Endothelial cell of umbilical vein (primary cell): ENCODE results near the gene UBE2L6. TPM values are rescaled to one million over a fixed set of nuclear protein-coding genes. Genes with fewer than 3 reads are reported as not detected.

Experiments used
- BruUV-seq: library from RNA; stranded (reverse); fragments of 400-500 nt; replicated peaks from 2 replicates; lab custom pipeline; 2021; lab: Mats Ljungman, UMichigan
- CTCF ChIA-PET: fragments of 300-600, 350-600 bp; sonication (Branson Sonifier 250); formaldehyde crosslinking; loops from one replicate; lab custom pipeline; 2021; ENCODE audit warnings: antibody characterized with exemption, inconsistent platforms; lab: Charles Lee
- POLR2A ChIA-PET: fragments of 300-600, 350-600 bp; sonication (Branson Sonifier 250); formaldehyde crosslinking; loops from one replicate; lab custom pipeline; 2021; ENCODE audit warnings: antibody characterized with exemption, inconsistent platforms; lab: Charles Lee
- DNase-seq: peaks from one replicate; pipeline ENCODE4 v3.0.0-alpha.2; 2011; ENCODE audit warnings: low read depth, low spot score
- FAIRE-seq: peaks from 2 replicates; lab custom pipeline; 2011; peaks lifted over from hg19 to GRCh38; lab: Jason Lieb, UNC
- H2AFZ ChIP-seq: 2 replicates; pipeline ENCODE4 v1.6.0; 2012; ENCODE audit warnings: low read depth, low read length, control low read depth, inconsistent platforms
- H3K27ac ChIP-seq: 2 replicates; pipeline ENCODE4 v1.5.1; 2011; ENCODE audit warnings: low read depth, mild to moderate bottlenecking, control low read depth, low read length, moderate library complexity; ENCODE audit not compliant: insufficient read depth
- H3K27me3 ChIP-seq, 2 experiments: 2 replicates each; pipeline versions ENCODE4 v1.6.0 to v1.6.1; 2011; ENCODE audit warnings: low read length in 2 of 2, mixed read lengths in 1 of 2; ENCODE audit not compliant: control insufficient read depth in 2 of 2, insufficient read depth in 2 of 2
- H3K36me3 ChIP-seq, 2 experiments: 2 replicates in 1 of 2; 3 replicates in 1 of 2; pipeline ENCODE4 v1.5.1; 2011; ENCODE audit warnings: low read length in 2 of 2, mild to moderate bottlenecking in 1 of 2, moderate library complexity in 1 of 2; ENCODE audit not compliant: control insufficient read depth in 2 of 2, insufficient read depth in 2 of 2; ENCODE audit errors: extremely low read depth in 1 of 2
- H3K4me1 ChIP-seq: 3 replicates; pipeline ENCODE4 v1.5.1; 2011; ENCODE audit warnings: mild to moderate bottlenecking, low read length; ENCODE audit not compliant: control insufficient read depth, insufficient read depth; ENCODE audit errors: extremely low read depth
- H3K4me2 ChIP-seq: 2 replicates; pipeline ENCODE4 v1.6.1; 2011; ENCODE audit warnings: low read length, control low read depth, mixed read lengths; ENCODE audit not compliant: insufficient read depth
- H3K4me3 ChIP-seq, 3 experiments: fragments of 200-600 bp in 1 of 3; sonication (generic), shearing (Covaris generic) in 1 of 3; replicated peaks in 1 of 3; 2 replicates each; pipeline ENCODE4 v1.5.1; 2011 to 2016; ENCODE audit warnings: control low read depth in 3 of 3, low read length in 3 of 3, mild to moderate bottlenecking in 2 of 3, inconsistent platforms in 1 of 3, low read depth in 1 of 3, moderate library complexity in 1 of 3; ENCODE audit not compliant: insufficient read depth in 1 of 3
- H3K79me2 ChIP-seq: 2 replicates; pipeline ENCODE4 v1.6.0; 2012; ENCODE audit warnings: low read length, inconsistent platforms; ENCODE audit not compliant: control insufficient read depth, insufficient read depth
- H3K9ac ChIP-seq: replicated peaks from 2 replicates; pipeline ENCODE3; 2011; ENCODE audit warnings: low read length, control low read depth; ENCODE audit not compliant: insufficient read depth; ENCODE audit errors: extremely low read depth
- H3K9me1 ChIP-seq: replicated peaks from 3 replicates; pipeline ENCODE4 v1.6.0; 2011; ENCODE audit warnings: mild to moderate bottlenecking, low read length; ENCODE audit not compliant: control insufficient read depth, insufficient read depth; ENCODE audit errors: extremely low read depth
- H3K9me3 ChIP-seq: replicated peaks from 2 replicates; pipeline ENCODE4 v1.5.1; 2012; ENCODE audit warnings: low read length, inconsistent platforms; ENCODE audit not compliant: control insufficient read depth, insufficient read depth
- H4K20me1 ChIP-seq: replicated peaks from 2 replicates; pipeline ENCODE3; 2011; ENCODE audit warnings: mild to moderate bottlenecking, low read length; ENCODE audit not compliant: control insufficient read depth, insufficient read depth; ENCODE audit errors: extremely low read depth
- GATA2 ChIP-seq: IDR thresholded peaks from 2 replicates; pipeline ENCODE4 v1.7.0; 2011; ENCODE audit warnings: low read depth, mild to moderate bottlenecking, moderate library complexity, mixed read lengths, low read length; ENCODE audit not compliant: insufficient read length, insufficient read depth
- JUN ChIP-seq: IDR thresholded peaks from 2 replicates; pipeline ENCODE4 v1.6.1; 2011; ENCODE audit warnings: borderline replicate concordance, low read depth; ENCODE audit not compliant: insufficient read length, insufficient read depth
- dilution Hi-C: fragments of 300-500 bp; cut with MboI; formaldehyde crosslinking; loops from one replicate; pipeline ENCODE4 v1.15.0; 2019; ENCODE audit warnings: low sequenced_read_pairs; ENCODE audit not compliant: extremely low pct_ligation_motif_present
- intact Hi-C: fragments of 100-400 bp; cut with micrococcal nuclease; formaldehyde crosslinking; loops from one replicate; pipeline ENCODE4 v1.10.0; 2022
- polyA plus RNA-seq, 4 experiments: library from polyadenylated mRNA; depleted of rRNA in 3 of 4; stranded (reverse) in 3 of 4; unstranded in 1 of 4; fragments of >200 nt; gene quantifications; 2 replicates each; pipeline versions ENCODE4 v1.2.1 to v1.2.3, GENCODE V29; 2011 to 2012; ENCODE audit warnings: missing spikeins in 1 of 4
- total RNA-seq: library from RNA; stranded (reverse); gene quantifications from 2 replicates; pipeline ENCODE4 v1.2.3, GENCODE V29; 2021
- TF ChIP-seq, protein P1 (sequence below): IDR thresholded peaks from 2 replicates; pipeline ENCODE4 v1.6.1; 2011; ENCODE audit not compliant: insufficient read depth, insufficient read length

The UBE2L6 gene
- total and polyA plus RNA-seq, 2 donors (not counting 3 experiments of a cell fraction or from before 2014, with no cell fraction given), result 22.3 to 25.2 TPM

DNA sequence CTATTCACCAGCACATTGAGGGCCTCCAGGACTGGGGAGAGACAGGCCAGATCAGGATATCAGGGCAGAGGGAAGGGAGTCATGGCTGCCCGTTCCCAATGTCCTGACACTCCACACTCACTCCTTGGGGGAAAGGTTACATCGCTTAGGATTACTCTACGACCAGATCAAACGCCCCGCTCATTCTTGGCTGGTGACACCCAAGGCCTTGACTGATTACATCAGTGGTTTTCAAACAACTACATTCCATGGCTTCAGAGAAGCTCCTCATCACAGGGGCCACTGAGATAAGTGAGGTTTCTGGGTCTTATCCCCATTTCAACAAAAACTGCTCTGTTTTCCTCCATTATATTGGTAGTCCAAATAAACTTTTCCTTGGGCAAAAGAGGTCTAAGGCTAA lies 15.0 kb downstream of the UBE2L6 start:
- Histone ChIP-seq H3K4me3 (no peak overlapping the region), H3K27me3 (no peaks in the 10 kb centered on the region), H3K4me2 (no peak overlapping the region), H3K79me2 (no peaks in the 10 kb centered on the region), H3K27ac (no peak overlapping the region), H3K9ac (no peak overlapping the region), H3K9me1 (no peaks in the 10 kb centered on the region), H3K36me3 (peaks cover 0 to 5% of the 10 kb centered on the region in 2 experiments), H4K20me1 (no peaks in the 10 kb centered on the region), H3K4me1 (no peaks in the 10 kb centered on the region), H2AFZ (no peak overlapping the region), H3K9me3 (no peaks in the 10 kb centered on the region)
- dilution Hi-C loops, result no loop called here
- ChIA-PET POLR2A (no interaction called here), CTCF (no interaction called here)
- TF ChIP-seq, protein P1, sequence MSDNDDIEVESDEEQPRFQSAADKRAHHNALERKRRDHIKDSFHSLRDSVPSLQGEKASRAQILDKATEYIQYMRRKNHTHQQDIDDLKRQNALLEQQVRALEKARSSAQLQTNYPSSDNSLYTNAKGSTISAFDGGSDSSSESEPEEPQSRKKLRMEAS, result no peak
- intact Hi-C loops, result no loop called here
- BruUV-seq, result no TSS peak
- no peak for DNase-seq
- FAIRE-seq, result no peak

DNA sequence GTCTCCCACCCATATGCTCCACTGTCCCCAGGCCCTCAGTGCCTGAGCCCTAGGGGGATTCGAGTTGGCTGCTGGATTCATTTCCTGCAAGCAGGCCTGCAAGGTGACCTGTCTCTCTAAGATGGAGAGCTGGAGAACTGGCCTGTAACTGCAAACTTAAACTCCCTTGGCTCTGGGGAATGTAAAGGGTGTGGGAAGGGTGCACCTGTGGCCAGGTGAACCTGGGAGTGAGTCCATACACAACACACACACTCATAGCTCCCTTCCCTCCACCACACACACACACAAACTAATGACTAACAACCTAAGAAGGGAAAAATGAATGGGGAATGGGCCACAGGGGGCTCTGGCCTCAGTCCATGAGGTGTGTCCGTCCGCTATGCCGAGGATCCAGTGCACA lies 15.5 kb downstream of the UBE2L6 start:
- dilution Hi-C loops (no loop called here), intact Hi-C loops (no loop called here)
- ChIA-PET CTCF (interaction anchor here (1.3 kb wide), 1 partner anchor 16 kb away, joined by 3 read pairs; no protein-coding TSS in a partner anchor), POLR2A (no interaction called here)
- Histone ChIP-seq H3K79me2 (no peaks in the 10 kb centered on the region), H3K4me1 (no peaks in the 10 kb centered on the region), H3K4me3 (no peak overlapping the region), H3K27me3 (no peaks in the 10 kb centered on the region), H4K20me1 (no peaks in the 10 kb centered on the region), H3K9ac (no peak overlapping the region), H3K27ac (no peak overlapping the region), H3K9me3 (no peaks in the 10 kb centered on the region), H3K36me3 (peaks cover 0 to 5% of the 10 kb centered on the region in 2 experiments), H3K4me2 (no peak overlapping the region), H3K9me1 (no peaks in the 10 kb centered on the region), H2AFZ (no peak overlapping the region)
- FAIRE-seq (no peak), DNase-seq (no peak)
- TF ChIP-seq JUN (no peak), GATA2 (no peak)
- TF ChIP-seq, protein P1, result no peak
- BruUV-seq, result no TSS peak
